Retinal pigment epithelial cell (primary cell): ENCODE measurements around the gene FOS.

Experiments
- DNase-seq: peaks from one replicate; pipeline ENCODE4 v3.0.0-alpha.2; 2010; ENCODE audit warnings: low read depth
- H3K4me3 ChIP-seq: 2 replicates; pipeline ENCODE4 v1.5.1; 2011; ENCODE audit warnings: mild to moderate bottlenecking, low read length, control low read depth, moderate library complexity
- TF ChIP-seq, protein P1 (sequence below): conservative IDR thresholded peaks from 2 replicates; pipeline ENCODE4 v1.5.1; 2011; ENCODE audit warnings: low read depth, low read length, control low read depth, inconsistent platforms

FOS gene

DNA sequence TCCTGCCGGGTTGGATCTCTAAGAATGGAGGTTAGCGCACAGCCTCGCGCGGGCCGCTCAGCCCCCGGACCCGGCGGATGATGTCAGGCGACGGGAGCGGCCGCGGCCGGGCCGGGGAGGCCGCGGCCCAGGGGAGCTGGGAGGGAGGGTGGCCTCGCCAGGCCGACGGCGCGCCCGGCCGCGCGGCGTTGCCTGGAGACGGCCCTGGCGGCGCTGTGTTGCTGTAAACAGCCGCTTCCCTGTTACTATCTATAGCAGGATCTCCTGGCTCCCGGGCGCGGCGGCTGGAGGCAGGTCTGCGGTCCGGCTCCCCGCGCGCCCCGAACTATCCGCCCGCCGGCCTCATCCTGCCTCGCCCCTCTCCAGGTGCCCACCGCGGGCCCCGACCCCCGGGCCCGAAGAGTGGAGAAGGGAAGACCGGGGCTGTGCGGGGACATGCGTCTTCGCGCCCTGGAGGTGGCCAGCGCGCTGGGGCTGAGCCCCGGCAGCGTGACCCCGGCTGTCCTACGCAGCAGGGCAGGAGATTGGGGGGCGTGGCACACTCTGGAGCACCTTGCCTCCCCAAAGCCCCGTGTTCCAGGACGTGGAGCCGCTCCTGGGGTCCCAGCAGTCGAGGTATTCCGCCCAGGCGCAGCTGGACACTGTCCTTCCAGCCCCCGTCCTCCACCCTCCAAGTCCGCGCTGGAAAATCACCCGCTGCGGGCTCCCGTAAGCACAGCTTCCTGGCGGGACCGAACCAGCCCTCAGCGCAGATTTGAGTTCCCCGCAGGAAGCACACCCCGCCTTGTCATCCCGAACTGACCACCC lies 1.4 kb upstream of the FOS start:
- peak; percentile 85 for DNase-seq
- peak overlapping the region; percentile 71 for H3K4me3 ChIP-seq
- TF ChIP-seq, protein P1, sequence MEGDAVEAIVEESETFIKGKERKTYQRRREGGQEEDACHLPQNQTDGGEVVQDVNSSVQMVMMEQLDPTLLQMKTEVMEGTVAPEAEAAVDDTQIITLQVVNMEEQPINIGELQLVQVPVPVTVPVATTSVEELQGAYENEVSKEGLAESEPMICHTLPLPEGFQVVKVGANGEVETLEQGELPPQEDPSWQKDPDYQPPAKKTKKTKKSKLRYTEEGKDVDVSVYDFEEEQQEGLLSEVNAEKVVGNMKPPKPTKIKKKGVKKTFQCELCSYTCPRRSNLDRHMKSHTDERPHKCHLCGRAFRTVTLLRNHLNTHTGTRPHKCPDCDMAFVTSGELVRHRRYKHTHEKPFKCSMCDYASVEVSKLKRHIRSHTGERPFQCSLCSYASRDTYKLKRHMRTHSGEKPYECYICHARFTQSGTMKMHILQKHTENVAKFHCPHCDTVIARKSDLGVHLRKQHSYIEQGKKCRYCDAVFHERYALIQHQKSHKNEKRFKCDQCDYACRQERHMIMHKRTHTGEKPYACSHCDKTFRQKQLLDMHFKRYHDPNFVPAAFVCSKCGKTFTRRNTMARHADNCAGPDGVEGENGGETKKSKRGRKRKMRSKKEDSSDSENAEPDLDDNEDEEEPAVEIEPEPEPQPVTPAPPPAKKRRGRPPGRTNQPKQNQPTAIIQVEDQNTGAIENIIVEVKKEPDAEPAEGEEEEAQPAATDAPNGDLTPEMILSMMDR, result no peak

DNA sequence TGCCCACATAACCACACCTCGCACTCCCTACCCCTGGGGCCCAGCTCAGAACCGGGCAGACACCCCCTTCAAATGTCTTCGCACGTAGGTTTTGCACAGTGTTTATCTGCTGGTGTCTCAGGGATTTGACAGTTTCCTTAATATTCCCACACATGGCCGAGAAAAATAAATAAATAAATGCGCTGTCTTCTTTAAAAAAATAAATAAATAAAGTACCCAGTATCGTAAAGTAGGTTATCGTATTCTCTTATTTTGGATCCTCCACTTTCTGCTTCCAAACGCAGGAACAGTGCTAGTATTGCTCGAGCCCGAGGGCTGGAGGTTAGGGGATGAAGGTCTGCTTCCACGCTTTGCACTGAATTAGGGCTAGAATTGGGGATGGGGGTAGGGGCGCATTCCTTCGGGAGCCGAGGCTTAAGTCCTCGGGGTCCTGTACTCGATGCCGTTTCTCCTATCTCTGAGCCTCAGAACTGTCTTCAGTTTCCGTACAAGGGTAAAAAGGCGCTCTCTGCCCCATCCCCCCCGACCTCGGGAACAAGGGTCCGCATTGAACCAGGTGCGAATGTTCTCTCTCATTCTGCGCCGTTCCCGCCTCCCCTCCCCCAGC lies 710 bp upstream of the FOS start:
- TF ChIP-seq, protein P1, result no peak
- no peak for DNase-seq

DNA sequence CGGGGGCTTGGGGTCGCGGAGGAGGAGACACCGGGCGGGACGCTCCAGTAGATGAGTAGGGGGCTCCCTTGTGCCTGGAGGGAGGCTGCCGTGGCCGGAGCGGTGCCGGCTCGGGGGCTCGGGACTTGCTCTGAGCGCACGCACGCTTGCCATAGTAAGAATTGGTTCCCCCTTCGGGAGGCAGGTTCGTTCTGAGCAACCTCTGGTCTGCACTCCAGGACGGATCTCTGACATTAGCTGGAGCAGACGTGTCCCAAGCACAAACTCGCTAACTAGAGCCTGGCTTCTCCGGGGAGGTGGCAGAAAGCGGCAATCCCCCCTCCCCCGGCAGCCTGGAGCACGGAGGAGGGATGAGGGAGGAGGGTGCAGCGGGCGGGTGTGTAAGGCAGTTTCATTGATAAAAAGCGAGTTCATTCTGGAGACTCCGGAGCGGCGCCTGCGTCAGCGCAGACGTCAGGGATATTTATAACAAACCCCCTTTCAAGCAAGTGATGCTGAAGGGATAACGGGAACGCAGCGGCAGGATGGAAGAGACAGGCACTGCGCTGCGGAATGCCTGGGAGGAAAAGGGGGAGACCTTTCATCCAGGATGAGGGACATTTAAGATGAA lies 630 bp downstream of the FOS start:
- TF ChIP-seq, protein P1, result no peak
- DNase-seq, result no peak
- peak overlapping the region; percentile 74 for H3K4me3 ChIP-seq

More for the DNA sequence above, 710 bp upstream of the FOS start:
- H3K4me3 ChIP-seq, result peak overlapping the region; percentile 71

DNA sequence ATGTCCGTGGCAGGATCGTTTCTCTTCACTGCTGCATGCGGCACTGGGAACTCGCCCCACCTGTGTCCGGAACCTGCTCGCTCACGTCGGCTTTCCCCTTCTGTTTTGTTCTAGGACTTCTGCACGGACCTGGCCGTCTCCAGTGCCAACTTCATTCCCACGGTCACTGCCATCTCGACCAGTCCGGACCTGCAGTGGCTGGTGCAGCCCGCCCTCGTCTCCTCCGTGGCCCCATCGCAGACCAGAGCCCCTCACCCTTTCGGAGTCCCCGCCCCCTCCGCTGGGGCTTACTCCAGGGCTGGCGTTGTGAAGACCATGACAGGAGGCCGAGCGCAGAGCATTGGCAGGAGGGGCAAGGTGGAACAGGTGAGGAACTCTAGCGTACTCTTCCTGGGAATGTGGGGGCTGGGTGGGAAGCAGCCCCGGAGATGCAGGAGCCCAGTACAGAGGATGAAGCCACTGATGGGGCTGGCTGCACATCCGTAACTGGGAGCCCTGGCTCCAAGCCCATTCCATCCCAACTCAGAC lies 1.2 kb downstream of the FOS start:
- TF ChIP-seq, protein P1, result no peak
- H3K4me3 ChIP-seq, result peak overlapping the region; percentile 74
- DNase-seq, result no peak

DNA sequence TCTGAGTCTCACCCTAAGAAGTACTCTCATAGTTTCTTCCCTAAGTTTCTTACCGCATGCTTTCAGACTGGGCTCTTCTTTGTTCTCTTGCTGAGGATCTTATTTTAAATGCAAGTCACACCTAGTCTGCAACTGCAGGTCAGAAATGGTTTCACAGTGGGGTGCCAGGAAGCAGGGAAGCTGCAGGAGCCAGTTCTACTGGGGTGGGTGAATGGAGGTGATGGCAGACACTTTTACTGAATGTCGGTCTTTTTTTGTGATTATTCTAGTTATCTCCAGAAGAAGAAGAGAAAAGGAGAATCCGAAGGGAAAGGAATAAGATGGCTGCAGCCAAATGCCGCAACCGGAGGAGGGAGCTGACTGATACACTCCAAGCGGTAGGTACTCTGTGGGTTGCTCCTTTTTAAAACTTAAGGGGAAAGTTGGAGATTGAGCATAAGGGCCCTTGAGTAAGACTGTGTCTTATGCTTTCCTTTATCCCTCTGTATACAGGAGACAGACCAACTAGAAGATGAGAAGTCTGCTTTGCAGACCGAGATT lies 1.7 kb downstream of the FOS start:
- TF ChIP-seq, protein P1, result no peak
- peak overlapping the region; percentile 74 for H3K4me3 ChIP-seq
- DNase-seq, result no peak

DNA sequence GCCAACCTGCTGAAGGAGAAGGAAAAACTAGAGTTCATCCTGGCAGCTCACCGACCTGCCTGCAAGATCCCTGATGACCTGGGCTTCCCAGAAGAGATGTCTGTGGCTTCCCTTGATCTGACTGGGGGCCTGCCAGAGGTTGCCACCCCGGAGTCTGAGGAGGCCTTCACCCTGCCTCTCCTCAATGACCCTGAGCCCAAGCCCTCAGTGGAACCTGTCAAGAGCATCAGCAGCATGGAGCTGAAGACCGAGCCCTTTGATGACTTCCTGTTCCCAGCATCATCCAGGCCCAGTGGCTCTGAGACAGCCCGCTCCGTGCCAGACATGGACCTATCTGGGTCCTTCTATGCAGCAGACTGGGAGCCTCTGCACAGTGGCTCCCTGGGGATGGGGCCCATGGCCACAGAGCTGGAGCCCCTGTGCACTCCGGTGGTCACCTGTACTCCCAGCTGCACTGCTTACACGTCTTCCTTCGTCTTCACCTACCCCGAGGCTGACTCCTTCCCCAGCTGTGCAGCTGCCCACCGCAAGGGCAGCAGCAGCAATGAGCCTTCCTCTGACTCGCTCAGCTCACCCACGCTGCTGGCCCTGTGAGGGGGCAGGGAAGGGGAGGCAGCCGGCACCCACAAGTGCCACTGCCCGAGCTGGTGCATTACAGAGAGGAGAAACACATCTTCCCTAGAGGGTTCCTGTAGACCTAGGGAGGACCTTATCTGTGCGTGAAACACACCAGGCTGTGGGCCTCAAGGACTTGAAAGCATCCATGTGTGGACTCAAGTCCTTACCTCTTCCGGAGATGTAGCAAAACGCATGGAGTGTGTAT lies 2.4 kb downstream of the FOS start:
- H3K4me3 ChIP-seq, result peak overlapping the region; percentile 74
- DNase-seq, result no peak
- TF ChIP-seq, protein P1, result no peak
